K562 (cell line): ENCODE results near the gene ACTL8. TPM values are rescaled to one million over a fixed set of nuclear protein-coding genes. Genes with fewer than 3 reads are reported as not detected.

Experiments used
- ATAC-seq: fragments of 200-7000 bp; cut with Tn5 transposase; 3 replicates; pipeline ENCODE4 v1.9.1; 2020; ENCODE audit warnings: moderate library complexity
- BruUV-seq: library from RNA; stranded (reverse); fragments of 400-500 nt; replicated peaks from 2 replicates; lab custom pipeline; 2021; lab: Mats Ljungman, UMichigan
- CTCF ChIA-PET: fragments of 300-600 bp; formaldehyde crosslinking; extraction: SDS; loops from one replicate; lab custom pipeline; 2021; ENCODE audit warnings: low intra/inter-chr PET ratio; lab: Yijun Ruan, JAX
- POLR2A ChIA-PET: fragments of 300-600, 350-650 bp; sonication (Branson Sonifier 250); formaldehyde crosslinking; extraction: SDS; loops from one replicate; lab custom pipeline; 2021; ENCODE audit warnings: antibody characterized with exemption, inconsistent platforms; lab: Yijun Ruan, JAX
- DNase-seq, 4 experiments: peaks; one replicate each; pipeline versions ENCODE4 v3.0.0 to v3.0.0-alpha.2; 2011 to 2018; ENCODE audit warnings: low spot score in 3 of 4, mixed read lengths in 3 of 4; ENCODE audit errors: extremely low read depth in 1 of 4
- FAIRE-seq: peaks from 2 replicates; lab custom pipeline; 2011; peaks lifted over from hg19 to GRCh38; lab: Jason Lieb, UNC
- H2AFZ ChIP-seq: 2 replicates; pipeline ENCODE4 v1.6.0; 2011; ENCODE audit warnings: low read depth, low read length, control low read depth, inconsistent platforms
- H3K27ac ChIP-seq: fragments of 200-600 bp; 3 replicates; pipeline ENCODE4 v1.8.0; 2011; ENCODE audit warnings: low read depth, mild to moderate bottlenecking, control low read depth, inconsistent platforms, low read length, moderate library complexity, mixed read lengths; ENCODE audit errors: extremely low read depth
- H3K27me3 ChIP-seq, 2 experiments: fragments of 300-600 bp in 1 of 2; 2 replicates in 1 of 2; 3 replicates in 1 of 2; pipeline versions ENCODE4 v1.6.0 to v1.8.0; 2011; ENCODE audit warnings: inconsistent platforms in 2 of 2, low read length in 2 of 2, mild to moderate bottlenecking in 1 of 2, mixed read lengths in 1 of 2, moderate library complexity in 1 of 2; ENCODE audit not compliant: control insufficient read depth in 2 of 2, insufficient read depth in 2 of 2
- H3K36me3 ChIP-seq: fragments of 300-600 bp; 3 replicates; pipeline ENCODE4 v1.8.0; 2011; ENCODE audit warnings: mild to moderate bottlenecking, low read length, inconsistent platforms; ENCODE audit not compliant: control insufficient read depth, insufficient read depth
- H3K4me1 ChIP-seq, 2 experiments: fragments of 200-600 bp in 1 of 2; replicated peaks in 1 of 2; 2 replicates in 1 of 2; 3 replicates in 1 of 2; pipeline versions ENCODE4 v1.5.1 to v1.8.0; 2011; ENCODE audit warnings: inconsistent platforms in 2 of 2, low read length in 2 of 2, mild to moderate bottlenecking in 1 of 2, mixed read lengths in 1 of 2, moderate library complexity in 1 of 2; ENCODE audit not compliant: control insufficient read depth in 2 of 2, insufficient read depth in 2 of 2
- H3K4me2 ChIP-seq: 2 replicates; pipeline ENCODE4 v1.6.1; 2011; ENCODE audit warnings: low read length, control low read depth, inconsistent platforms, mixed read lengths; ENCODE audit not compliant: insufficient read depth
- H3K4me3 ChIP-seq: fragments of 200-600 bp; sonication (generic), shearing (Covaris generic); 2 replicates; pipeline ENCODE4 v1.5.1; 2016; ENCODE audit warnings: control low read depth, inconsistent platforms
- H3K79me2 ChIP-seq: fragments of 200-600 bp; 3 replicates; pipeline ENCODE4 v1.8.0; 2011; ENCODE audit warnings: low read length, inconsistent platforms; ENCODE audit not compliant: control insufficient read depth, insufficient read depth
- H3K9ac ChIP-seq, 2 experiments: 2 replicates each; pipeline versions ENCODE4 v1.6.0 to v1.6.1; 2011; ENCODE audit warnings: low read depth in 2 of 2, low read length in 2 of 2, control low read depth in 1 of 2, inconsistent platforms in 1 of 2, mild to moderate bottlenecking in 1 of 2, mixed read lengths in 1 of 2; ENCODE audit not compliant: insufficient read depth in 1 of 2
- H3K9me1 ChIP-seq: one replicate; pipeline ENCODE4 v1.6.0; 2011; ENCODE audit warnings: inconsistent platforms, mild to moderate bottlenecking, low read length, moderate library complexity; ENCODE audit not compliant: control insufficient read depth, insufficient read depth
- H3K9me3 ChIP-seq: replicated peaks from 2 replicates; pipeline ENCODE4 v1.5.1; 2011; ENCODE audit warnings: low read depth, low read length, inconsistent platforms; ENCODE audit not compliant: control insufficient read depth, insufficient read depth
- H4K20me1 ChIP-seq: replicated peaks from 2 replicates; pipeline ENCODE4 v1.6.1; 2011; ENCODE audit warnings: low read length, inconsistent platforms, mixed read lengths; ENCODE audit not compliant: control insufficient read depth, insufficient read depth
- C11orf30 ChIP-seq: fragments of 450-650 bp; IDR thresholded peaks from 2 replicates; pipeline ENCODE4 v1.6.1; 2016; ENCODE audit warnings: low read depth, mild to moderate bottlenecking
- IRF9 ChIP-seq: fragments of 450-650 bp; IDR thresholded peaks from 2 replicates; pipeline ENCODE4 v1.6.1; 2016; ENCODE audit warnings: missing biosample characterization, missing genetic modification characterization
- MAFF ChIP-seq: IDR thresholded peaks from 2 replicates; pipeline ENCODE4 v1.6.1; 2012; ENCODE audit warnings: low read length, improper control_type of control experiment
- MAFG ChIP-seq: fragments of 450-650 bp; conservative IDR thresholded peaks from 2 replicates; pipeline ENCODE4 v1.6.1; 2016; ENCODE audit warnings: missing genetic modification characterization, missing compliant biosample characterization
- MAFK ChIP-seq: IDR thresholded peaks from 2 replicates; pipeline ENCODE4 v1.6.1; 2011; ENCODE audit warnings: low read length, improper control_type of control experiment
- TAF1 ChIP-seq: IDR thresholded peaks from 2 replicates; pipeline ENCODE4 v1.6.1; 2011; ENCODE audit warnings: mild to moderate bottlenecking, low read length, moderate library complexity; ENCODE audit not compliant: insufficient read depth, control insufficient read depth, severe bottlenecking; ENCODE audit errors: extremely low read depth
- ZNF316 ChIP-seq: fragments of 450-650 bp; IDR thresholded peaks from 2 replicates; pipeline ENCODE4 v1.6.1; 2016
- WGBS: fragments of 100-300 bp; shearing (Covaris generic); methylation state at CpG from one replicate; pipeline ENCODE4 v1.1.6; 2016; ENCODE audit warnings: low coverage, mixed read lengths; ENCODE audit not compliant: insufficient coverage; ENCODE audit errors: missing lambda C conversion rate; 5-methylcytosine and 5-hydroxymethylcytosine counted together
- in situ Hi-C: fragments of 300-500 bp; cut with MboI; formaldehyde crosslinking; loops from 4 replicates; pipeline ENCODE4 v1.15.0; 2018; ENCODE audit warnings: inconsistent platforms, mixed read lengths
- intact Hi-C: fragments of 100-400 bp; cut with micrococcal nuclease; formaldehyde crosslinking; loops from 2 replicates; pipeline ENCODE4 v1.14.2; 2022
- polyA plus RNA-seq, 8 experiments: library from polyadenylated mRNA; depleted of rRNA in 4 of 8; stranded (reverse) in 5 of 8; unstranded in 3 of 8; fragments of >200 nt; fragmentation: Nextera tagmentation in 2 of 8; fragmentation: Illumina TruSeq in 1 of 8; extraction: Ambion mirVana in 2 of 8; extraction: Trizol in 1 of 8; gene quantifications; 2 replicates each; pipeline versions ENCODE4 v1.2.1 to v1.2.3, GENCODE V29; 2011 to 2014; ENCODE audit warnings: inconsistent platforms in 1 of 8, missing spikeins in 1 of 8
- total RNA-seq, 7 experiments: library from RNA; depleted of rRNA in 6 of 7; stranded (reverse); fragments of >200 nt in 6 of 7; fragmentation: Illumina TruSeq in 2 of 7; extraction: Trizol in 2 of 7; gene quantifications; 2 replicates each; pipeline versions ENCODE4 v1.2.1 to v1.2.3, GENCODE V29; 2011 to 2021; ENCODE audit warnings: low replicate concordance in 1 of 7
- TF ChIP-seq, protein P1 (sequence below), 2 experiments: fragments of 450-650 bp in 1 of 2; sonication (generic) in 1 of 2; formaldehyde crosslinking; conservative IDR thresholded peaks; 2 replicates each; pipeline versions ENCODE4 v1.4.0 to v1.8.1; 2020 to 2022; ENCODE audit warnings: mild to moderate bottlenecking in 1 of 2, missing genetic modification reagents in 1 of 2

ACTL8 gene
- total and polyA plus RNA-seq, 9 of the 15 experiments (the other 6 are each of a cell fraction or from before 2014, with no cell fraction given), result 0.30 to 3.3 (median 1.6) TPM

GRCh38 chr1:17798799-17799382 is 43.8 kb downstream of the ACTL8 start:
- FAIRE-seq (no peak), DNase-seq (no peak), ATAC-seq (no peak)
- Histone ChIP-seq H3K36me3 (no peaks in the 10 kb centered on the region), H3K9ac (no peak overlapping the region), H3K27me3 (peaks cover 8 to 35% of the 10 kb centered on the region in 2 experiments; a peak in 3 of 5 replicates), H3K27ac (no peak overlapping the region), H3K9me3 (no peaks in the 10 kb centered on the region), H3K4me3 (no peak overlapping the region)
- WGBS, result 2% methylated on average over 16 of the region's 16 CpGs
- intact Hi-C loops (no loop called here), in situ Hi-C loops (no loop called here)
- POLR2A ChIA-PET, result no interaction called here
- BruUV-seq, result no TSS peak
- peak; percentile 73 for TF ChIP-seq ZNF316
- peak; percentile 81 for TF ChIP-seq MAFK
- TF ChIP-seq TAF1, result no peak
- TF ChIP-seq, protein P1, sequence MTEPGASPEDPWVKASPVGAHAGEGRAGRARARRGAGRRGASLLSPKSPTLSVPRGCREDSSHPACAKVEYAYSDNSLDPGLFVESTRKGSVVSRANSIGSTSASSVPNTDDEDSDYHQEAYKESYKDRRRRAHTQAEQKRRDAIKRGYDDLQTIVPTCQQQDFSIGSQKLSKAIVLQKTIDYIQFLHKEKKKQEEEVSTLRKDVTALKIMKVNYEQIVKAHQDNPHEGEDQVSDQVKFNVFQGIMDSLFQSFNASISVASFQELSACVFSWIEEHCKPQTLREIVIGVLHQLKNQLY (CRISPR knock-in tag; conservative IDR thresholded peaks at IDR 0.05), result no peak
- TF ChIP-seq MAFF, result peak; percentile 64
- TF ChIP-seq IRF9 (tag), result no peak
- TF ChIP-seq C11orf30, result peak; percentile 68
- TF ChIP-seq MAFG, result peak; percentile 71
- TF ChIP-seq, all 486 proteins: peak for 5
- no peaks in the 10 kb centered on the region for H3K4me1 ChIP-seq
- H3K9me1 ChIP-seq, result no peaks in the 10 kb centered on the region
- H3K4me2 ChIP-seq, result no peak overlapping the region
- no peaks in the 10 kb centered on the region for H3K79me2 ChIP-seq
- CTCF ChIA-PET, result interaction anchor here (0.7 kb wide), 1 partner anchor 368 kb away, joined by 3 read pairs; no protein-coding TSS in a partner anchor
- no peak overlapping the region for H2AFZ ChIP-seq
- peaks cover 15% of the 10 kb centered on the region; the same call in 1 of the 2 replicates for H4K20me1 ChIP-seq
